H9 (cell line): ENCODE measurements around the gene ITPR2. TPM values are rescaled to one million over a fixed set of nuclear protein-coding genes. Genes with fewer than 3 reads are reported as not detected.

ENCODE experiments used
- DNase-seq: peaks from one replicate; pipeline ENCODE4 v3.0.0-alpha.2; 2017
- H2AFZ ChIP-seq: one replicate; pipeline ENCODE4 v1.6.1; 2013; ENCODE audit warnings: mild to moderate bottlenecking, low read length, control low read depth, moderate library complexity
- H2AK5ac ChIP-seq: 2 replicates; pipeline ENCODE4 v1.6.1; 2013; ENCODE audit warnings: low read length, control low read depth, mixed read lengths; ENCODE audit not compliant: insufficient read length
- H2BK120ac ChIP-seq: one replicate; pipeline ENCODE4 v1.6.1; 2013; ENCODE audit warnings: low read depth, mild to moderate bottlenecking, low read length, control low read depth, inconsistent platforms; ENCODE audit not compliant: poor library complexity, severe bottlenecking
- H2BK12ac ChIP-seq: 2 replicates; pipeline ENCODE4 v1.6.1; 2013; ENCODE audit warnings: low read length, control low read depth, mixed read lengths, low read depth; ENCODE audit not compliant: insufficient read length
- H2BK15ac ChIP-seq: 2 replicates; pipeline ENCODE4 v1.6.1; 2013; ENCODE audit warnings: low read depth, low read length, control low read depth
- H2BK20ac ChIP-seq: one replicate; pipeline ENCODE4 v1.6.1; 2013; ENCODE audit warnings: low read depth, mild to moderate bottlenecking, low read length, control low read depth, inconsistent platforms; ENCODE audit not compliant: poor library complexity, severe bottlenecking
- H2BK5ac ChIP-seq: 2 replicates; pipeline ENCODE4 v1.6.1; 2013; ENCODE audit warnings: low read length, control low read depth, mixed read lengths; ENCODE audit not compliant: insufficient read length
- H3K14ac ChIP-seq: 2 replicates; pipeline ENCODE4 v1.6.1; 2013; ENCODE audit warnings: low read length, control low read depth; ENCODE audit not compliant: insufficient read depth
- H3K18ac ChIP-seq: 2 replicates; pipeline ENCODE4 v1.6.1; 2013; ENCODE audit warnings: low read depth, mild to moderate bottlenecking, mixed read lengths, low read length, control low read depth; ENCODE audit not compliant: insufficient read length
- H3K23ac ChIP-seq: 2 replicates; pipeline ENCODE4 v1.6.1; 2013; ENCODE audit warnings: low read length, control low read depth, mixed read lengths, low read depth; ENCODE audit not compliant: insufficient read length
- H3K23me2 ChIP-seq: 2 replicates; pipeline ENCODE4 v1.6.1; 2013; ENCODE audit warnings: low read depth, mild to moderate bottlenecking, mixed read lengths, low read length, control low read depth; ENCODE audit not compliant: insufficient read length, poor library complexity, severe bottlenecking
- H3K27ac ChIP-seq: 2 replicates; pipeline ENCODE4 v1.5.1; 2013; ENCODE audit warnings: low read length, control low read depth, mixed read lengths, low read depth; ENCODE audit not compliant: insufficient read length
- H3K27me3 ChIP-seq: 2 replicates; pipeline ENCODE4 v1.6.1; 2013; ENCODE audit warnings: low read length, control low read depth, inconsistent platforms; ENCODE audit not compliant: insufficient read depth
- H3K4ac ChIP-seq: 2 replicates; pipeline ENCODE4 v1.6.1; 2013; ENCODE audit warnings: low read depth, mild to moderate bottlenecking, control low read depth, inconsistent platforms, low read length, moderate library complexity
- H3K4me1 ChIP-seq: 2 replicates; pipeline ENCODE4 v1.6.1; 2013; ENCODE audit warnings: low read length, control low read depth, inconsistent platforms; ENCODE audit not compliant: insufficient read depth
- H3K4me2 ChIP-seq: 2 replicates; pipeline ENCODE4 v1.6.1; 2013; ENCODE audit warnings: low read length, control low read depth, mixed read lengths; ENCODE audit not compliant: insufficient read length, insufficient read depth
- H3K56ac ChIP-seq: 2 replicates; pipeline ENCODE4 v1.6.1; 2013; ENCODE audit warnings: low read depth, mild to moderate bottlenecking, mixed read lengths, low read length, control low read depth; ENCODE audit not compliant: insufficient read length
- H3K79me1 ChIP-seq: 2 replicates; pipeline ENCODE4 v1.6.1; 2013; ENCODE audit warnings: low read depth, mild to moderate bottlenecking, moderate library complexity, low read length, control low read depth, inconsistent platforms; ENCODE audit not compliant: insufficient read depth, poor library complexity, severe bottlenecking
- H3K79me2 ChIP-seq: 2 replicates; pipeline ENCODE4 v1.6.1; 2013; ENCODE audit warnings: low read length, control low read depth, inconsistent platforms; ENCODE audit not compliant: insufficient read depth
- H3K9ac ChIP-seq: 2 replicates; pipeline ENCODE4 v1.6.1; 2013; ENCODE audit warnings: low read length, control low read depth, mixed read lengths; ENCODE audit not compliant: insufficient read length; ENCODE audit errors: extremely low read depth
- H3K9me3 ChIP-seq: one replicate; pipeline ENCODE4 v1.6.1; 2013; ENCODE audit warnings: low read depth, low read length, inconsistent platforms; ENCODE audit not compliant: control insufficient read depth
- H3T11ph ChIP-seq: one replicate; pipeline ENCODE4 v1.6.1; 2013; ENCODE audit warnings: mild to moderate bottlenecking, low read length, control low read depth, inconsistent platforms
- H4K20me1 ChIP-seq: one replicate; pipeline ENCODE4 v1.6.1; 2013; ENCODE audit not compliant: control insufficient read depth, insufficient read length, insufficient read depth
- H4K5ac ChIP-seq: 2 replicates; pipeline ENCODE4 v1.6.1; 2013; ENCODE audit warnings: low read depth, mild to moderate bottlenecking, mixed read lengths, low read length, control low read depth; ENCODE audit not compliant: insufficient read length
- H4K8ac ChIP-seq: replicated peaks from 2 replicates; pipeline ENCODE4 v1.6.1; 2013; ENCODE audit warnings: low read length, control low read depth, mixed read lengths, low read depth; ENCODE audit not compliant: insufficient read length
- H4K91ac ChIP-seq: 2 replicates; pipeline ENCODE4 v1.6.1; 2013; ENCODE audit warnings: low read depth, mild to moderate bottlenecking, moderate library complexity, mixed read lengths, low read length, control low read depth; ENCODE audit not compliant: insufficient read length
- H3K27ac Mint-ChIP-seq, 3 experiments: 2 replicates in 2 of 3; 3 replicates in 1 of 3; pipeline ENCODE4 v1.8.0; 2020 to 2021; ENCODE audit warnings: mixed read lengths in 3 of 3, mild to moderate bottlenecking in 1 of 3, moderate library complexity in 1 of 3
- H3K27me3 Mint-ChIP-seq: 2 replicates; pipeline ENCODE4 v1.8.0; 2021; ENCODE audit warnings: low read depth, mild to moderate bottlenecking, moderate library complexity, mixed read lengths
- H3K36me3 Mint-ChIP-seq, 3 experiments: 2 replicates in 2 of 3; 3 replicates in 1 of 3; pipeline ENCODE4 v1.8.0; 2020 to 2021; ENCODE audit warnings: low read depth in 3 of 3, mixed read lengths in 3 of 3; ENCODE audit not compliant: insufficient read depth in 1 of 3
- H3K4me1 Mint-ChIP-seq, 2 experiments: 2 replicates each; pipeline ENCODE4 v1.8.0; 2020; ENCODE audit warnings: mixed read lengths in 2 of 2
- H3K4me3 Mint-ChIP-seq, 2 experiments: 2 replicates in 1 of 2; 3 replicates in 1 of 2; pipeline ENCODE4 v1.8.0; 2020 to 2021; ENCODE audit warnings: mild to moderate bottlenecking in 2 of 2, mixed read lengths in 2 of 2, moderate library complexity in 1 of 2
- H3K9me3 Mint-ChIP-seq, 2 experiments: 2 replicates in 1 of 2; 3 replicates in 1 of 2; pipeline ENCODE4 v1.8.0; 2020; ENCODE audit warnings: mild to moderate bottlenecking in 2 of 2, mixed read lengths in 2 of 2, moderate library complexity in 1 of 2
- WGBS: extraction: QIAGEN DNeasy Blood & Tissue Kit; methylation state at CpG from one replicate; pipeline ENCODE4 v1.1.7; 2013; ENCODE audit warnings: missing lambda C conversion rate, low lambda C conversion rate, mixed read lengths; ENCODE audit not compliant: insufficient read length; ENCODE audit errors: extremely low coverage; 5-methylcytosine and 5-hydroxymethylcytosine counted together
- total RNA-seq: library from RNA; stranded (reverse); gene quantifications from 2 replicates; pipeline ENCODE4 v1.2.1, GENCODE V29; 2021
- TF ChIP-seq, protein P1 (sequence below): fragments of 200-600 bp; sonication (generic); conservative IDR thresholded peaks from 3 replicates; pipeline ENCODE4 v1.8.0; 2021; ENCODE audit warnings: antibody characterized with exemption, mild to moderate bottlenecking

Gene ITPR2
- total RNA-seq, 1 experiment from 2014 or later: 14.8 TPM

- Histone ChIP-seq H4K8ac (no peak overlapping the region), H3K79me1 (no peaks in the 10 kb centered on the region), H2BK120ac (no peak overlapping the region), H3K23me2 (no peaks in the 10 kb centered on the region), H4K5ac (no peak overlapping the region), H2AFZ (no peak overlapping the region), H3K27me3 (no peaks in the 10 kb centered on the region; the same call in 1 of the 2 replicates), H3K79me2 (no peaks in the 10 kb centered on the region), H3K9me3 (no peaks in the 10 kb centered on the region), H3K56ac (no peak overlapping the region), H4K20me1 (no peaks in the 10 kb centered on the region), H2AK5ac (no peak overlapping the region), H3K4me1 (peaks cover 3% of the 10 kb centered on the region; the same call in 1 of the 2 replicates), H2BK12ac (no peak overlapping the region), H3K14ac (no peak overlapping the region), H2BK20ac (no peak overlapping the region), H2BK5ac (no peak overlapping the region), H3K23ac (no peak overlapping the region), H3K4ac (no peak overlapping the region), H3K9ac (no peak overlapping the region), H3T11ph (no peak overlapping the region), H2BK15ac (no peak overlapping the region), H3K18ac (no peak overlapping the region), H4K91ac (no peak overlapping the region), H3K4me2 (no peak overlapping the region), H3K27ac (no peak overlapping the region)
- DNase-seq: no peak
- WGBS: no CpG with 5 or more reads among the region's 5 CpGs
- TF ChIP-seq, protein P1, sequence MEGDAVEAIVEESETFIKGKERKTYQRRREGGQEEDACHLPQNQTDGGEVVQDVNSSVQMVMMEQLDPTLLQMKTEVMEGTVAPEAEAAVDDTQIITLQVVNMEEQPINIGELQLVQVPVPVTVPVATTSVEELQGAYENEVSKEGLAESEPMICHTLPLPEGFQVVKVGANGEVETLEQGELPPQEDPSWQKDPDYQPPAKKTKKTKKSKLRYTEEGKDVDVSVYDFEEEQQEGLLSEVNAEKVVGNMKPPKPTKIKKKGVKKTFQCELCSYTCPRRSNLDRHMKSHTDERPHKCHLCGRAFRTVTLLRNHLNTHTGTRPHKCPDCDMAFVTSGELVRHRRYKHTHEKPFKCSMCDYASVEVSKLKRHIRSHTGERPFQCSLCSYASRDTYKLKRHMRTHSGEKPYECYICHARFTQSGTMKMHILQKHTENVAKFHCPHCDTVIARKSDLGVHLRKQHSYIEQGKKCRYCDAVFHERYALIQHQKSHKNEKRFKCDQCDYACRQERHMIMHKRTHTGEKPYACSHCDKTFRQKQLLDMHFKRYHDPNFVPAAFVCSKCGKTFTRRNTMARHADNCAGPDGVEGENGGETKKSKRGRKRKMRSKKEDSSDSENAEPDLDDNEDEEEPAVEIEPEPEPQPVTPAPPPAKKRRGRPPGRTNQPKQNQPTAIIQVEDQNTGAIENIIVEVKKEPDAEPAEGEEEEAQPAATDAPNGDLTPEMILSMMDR: no peak
- H3K27ac Mint-ChIP-seq: no peak overlapping the region
- H3K36me3 Mint-ChIP-seq: peaks cover 0 to 6% (median 3%) of the 10 kb centered on the region in 3 experiments; a peak in 3 of 7 replicates
- no peaks in the 10 kb centered on the region for H3K9me3 Mint-ChIP-seq
- H3K27me3 Mint-ChIP-seq: no peaks in the 10 kb centered on the region
- H3K4me3 Mint-ChIP-seq: no peak overlapping the region
- peaks cover 18 to 24% of the 10 kb centered on the region in 2 experiments for H3K4me1 Mint-ChIP-seq
These were observed 117.8 kb downstream of the ITPR2 start for GRCh38 chr12:26715232-26715631.
